Progenitor cell of endocrine pancreas (in vitro differentiated cells): ENCODE measurements around the gene ROCK2. TPM values are rescaled to one million over a fixed set of nuclear protein-coding genes. Genes with fewer than 3 reads are reported as not detected.
A peak's percentile ranks its signal among the peaks of the same experiment; 100 is the strongest.
"Not testable (repeated sequence)": the region's sequence is repeated elsewhere in the genome, so short reads cannot be mapped to it uniquely, and the experiment has no call there.

ENCODE experiments used
- DNase-seq: peaks from one replicate; pipeline ENCODE4 v3.0.0; 2021; ENCODE audit warnings: low spot score; ENCODE audit not compliant: unreplicated experiment
- H3K27ac Mint-ChIP-seq: 2 replicates; pipeline ENCODE4 v1.8.0; 2021; ENCODE audit warnings: mild to moderate bottlenecking, moderate library complexity, mixed read lengths
- H3K27me3 Mint-ChIP-seq: 2 replicates; pipeline ENCODE4 v1.8.0; 2021; ENCODE audit warnings: mixed read lengths
- H3K36me3 Mint-ChIP-seq: 2 replicates; pipeline ENCODE4 v1.8.0; 2022; ENCODE audit warnings: mixed read lengths; ENCODE audit not compliant: insufficient read depth
- H3K4me1 Mint-ChIP-seq: 2 replicates; pipeline ENCODE4 v1.8.0; 2021; ENCODE audit warnings: low read depth, mixed read lengths
- H3K4me3 Mint-ChIP-seq: 2 replicates; pipeline ENCODE4 v1.8.0; 2021; ENCODE audit warnings: low read depth, mild to moderate bottlenecking, moderate library complexity, mixed read lengths
- H3K9me3 Mint-ChIP-seq: 2 replicates; pipeline ENCODE4 v1.8.0; 2021; ENCODE audit warnings: low read depth, mixed read lengths
- total RNA-seq: library from RNA; stranded (reverse); gene quantifications from 2 replicates; pipeline ENCODE4 v1.2.1, GENCODE V29; 2021
- TF ChIP-seq, protein P1 (sequence below): fragments of 200-600 bp; sonication (generic); IDR thresholded peaks from one replicate; pipeline ENCODE4 v1.5.0; 2021; ENCODE audit warnings: antibody characterized with exemption, mild to moderate bottlenecking; ENCODE audit not compliant: unreplicated experiment

ROCK2 gene
- total RNA-seq, 1 donor from 2014 or later: 43.8 TPM

DNA sequence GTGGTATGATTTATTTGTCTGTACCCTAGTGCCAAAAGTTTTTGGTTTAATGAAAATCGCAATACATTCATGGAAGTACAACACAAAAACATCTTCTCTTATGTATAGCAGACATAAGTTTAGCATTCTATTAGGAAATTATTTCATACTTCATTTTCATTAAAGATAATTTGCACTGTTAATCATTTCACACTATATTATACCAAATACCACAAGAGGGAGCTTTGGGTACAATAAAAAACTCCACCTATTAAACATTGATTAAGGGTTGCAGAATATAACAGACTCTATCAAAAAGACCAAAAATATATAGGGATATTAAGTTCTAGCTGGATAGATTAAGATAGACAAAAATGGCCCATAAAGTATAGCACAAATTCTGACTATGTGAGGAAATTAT is 110.1 kb downstream of the ROCK2 start:
- Mint-ChIP-seq H3K9me3 (no peaks in the 10 kb centered on the region), H3K36me3 (peaks cover 1% of the 10 kb centered on the region), H3K27ac (no peak overlapping the region), H3K27me3 (no peaks in the 10 kb centered on the region), H3K4me1 (peaks cover 5% of the 10 kb centered on the region), H3K4me3 (no peak overlapping the region)
- DNase-seq: no peak
- TF ChIP-seq, protein P1, sequence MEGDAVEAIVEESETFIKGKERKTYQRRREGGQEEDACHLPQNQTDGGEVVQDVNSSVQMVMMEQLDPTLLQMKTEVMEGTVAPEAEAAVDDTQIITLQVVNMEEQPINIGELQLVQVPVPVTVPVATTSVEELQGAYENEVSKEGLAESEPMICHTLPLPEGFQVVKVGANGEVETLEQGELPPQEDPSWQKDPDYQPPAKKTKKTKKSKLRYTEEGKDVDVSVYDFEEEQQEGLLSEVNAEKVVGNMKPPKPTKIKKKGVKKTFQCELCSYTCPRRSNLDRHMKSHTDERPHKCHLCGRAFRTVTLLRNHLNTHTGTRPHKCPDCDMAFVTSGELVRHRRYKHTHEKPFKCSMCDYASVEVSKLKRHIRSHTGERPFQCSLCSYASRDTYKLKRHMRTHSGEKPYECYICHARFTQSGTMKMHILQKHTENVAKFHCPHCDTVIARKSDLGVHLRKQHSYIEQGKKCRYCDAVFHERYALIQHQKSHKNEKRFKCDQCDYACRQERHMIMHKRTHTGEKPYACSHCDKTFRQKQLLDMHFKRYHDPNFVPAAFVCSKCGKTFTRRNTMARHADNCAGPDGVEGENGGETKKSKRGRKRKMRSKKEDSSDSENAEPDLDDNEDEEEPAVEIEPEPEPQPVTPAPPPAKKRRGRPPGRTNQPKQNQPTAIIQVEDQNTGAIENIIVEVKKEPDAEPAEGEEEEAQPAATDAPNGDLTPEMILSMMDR: peak; percentile 36

DNA sequence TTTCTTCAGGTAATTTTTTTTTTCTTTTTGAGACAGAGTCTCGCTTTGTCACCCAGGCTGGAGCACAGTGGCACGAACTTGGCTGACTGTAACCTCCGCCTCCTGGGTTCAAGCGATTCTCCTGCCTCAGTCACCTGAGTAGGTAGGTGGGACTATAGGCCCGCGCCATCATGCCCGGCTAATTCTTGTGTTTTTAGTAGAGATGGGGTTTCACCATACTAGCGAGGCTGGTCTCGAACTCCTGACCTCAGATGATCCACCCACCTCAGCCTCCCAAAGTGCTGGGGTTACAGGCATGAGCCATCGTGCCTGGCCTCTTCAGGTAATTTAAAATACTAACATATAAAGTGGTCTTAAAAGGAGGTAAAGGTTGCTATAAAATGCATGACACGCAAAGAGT is 113.2 kb downstream of the ROCK2 start:
- not testable (repeated sequence) for H3K27me3 Mint-ChIP-seq, H3K27ac Mint-ChIP-seq, H3K4me1 Mint-ChIP-seq, H3K4me3 Mint-ChIP-seq, DNase-seq, H3K36me3 Mint-ChIP-seq, H3K9me3 Mint-ChIP-seq

GRCh38 chr2:11228692-11229091 is 115.7 kb downstream of the ROCK2 start:
- peaks cover 2% of the 10 kb centered on the region for H3K4me1 Mint-ChIP-seq
- no peaks in the 10 kb centered on the region for H3K27me3 Mint-ChIP-seq
- TF ChIP-seq, protein P1: no peak
- H3K4me3 Mint-ChIP-seq: no peak overlapping the region
- no peaks in the 10 kb centered on the region for H3K9me3 Mint-ChIP-seq
- H3K36me3 Mint-ChIP-seq: peaks cover 8% of the 10 kb centered on the region
- DNase-seq: no peak
- no peak overlapping the region for H3K27ac Mint-ChIP-seq

DNA sequence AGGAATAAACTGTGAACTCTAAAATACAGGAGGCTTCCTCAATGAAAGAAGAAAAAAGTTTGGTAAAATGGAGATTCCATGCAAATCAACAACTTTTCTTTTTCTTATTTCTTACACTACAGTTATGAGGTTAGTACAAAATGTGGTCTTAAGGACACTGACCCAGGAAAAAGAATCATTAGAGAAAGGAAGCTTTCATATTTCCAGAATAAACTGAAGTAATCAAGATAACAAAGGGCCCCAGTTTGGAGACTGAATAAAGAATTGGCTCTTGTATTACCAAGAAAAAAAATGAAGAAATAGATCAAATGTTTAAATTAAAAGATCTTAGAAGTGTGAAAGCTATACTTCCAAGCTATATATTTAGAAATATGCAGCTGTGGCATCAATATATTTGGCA is 116.8 kb downstream of the ROCK2 start:
- peaks cover 8% of the 10 kb centered on the region for H3K36me3 Mint-ChIP-seq
- no peak overlapping the region for H3K27ac Mint-ChIP-seq

GRCh38 chr2:11224887-11225286 is 119.5 kb downstream of the ROCK2 start:
- H3K27ac Mint-ChIP-seq: no peak overlapping the region

More for the DNA sequence above, 116.8 kb downstream of the ROCK2 start:
- H3K27me3 Mint-ChIP-seq: no peaks in the 10 kb centered on the region
- no peak for DNase-seq
- H3K4me1 Mint-ChIP-seq: peaks cover 2% of the 10 kb centered on the region
- no peaks in the 10 kb centered on the region for H3K9me3 Mint-ChIP-seq
- TF ChIP-seq, protein P1: no peak
- no peak overlapping the region for H3K4me3 Mint-ChIP-seq

GRCh38 chr2:11222845-11223244 is 121.6 kb downstream of the ROCK2 start:
- Mint-ChIP-seq H3K27me3 (no peaks in the 10 kb centered on the region), H3K4me1 (no peaks in the 10 kb centered on the region), H3K27ac (no peak overlapping the region), H3K9me3 (no peaks in the 10 kb centered on the region), H3K4me3 (no peak overlapping the region), H3K36me3 (peaks cover 21% of the 10 kb centered on the region)
- TF ChIP-seq, protein P1: no peak
- no peak for DNase-seq

More at GRCh38 chr2:11224887-11225286, 119.5 kb downstream of the ROCK2 start:
- H3K36me3 Mint-ChIP-seq: peaks cover 13% of the 10 kb centered on the region
- DNase-seq: no peak
- H3K4me3 Mint-ChIP-seq: no peak overlapping the region
- H3K27me3 Mint-ChIP-seq: no peaks in the 10 kb centered on the region
- peaks cover 2% of the 10 kb centered on the region for H3K4me1 Mint-ChIP-seq
- TF ChIP-seq, protein P1: no peak
- no peaks in the 10 kb centered on the region for H3K9me3 Mint-ChIP-seq
